ENCODE results near the gene MAPT.

The MAPT gene

GRCh38 chr17:45998987-45999899, 104.9 kb downstream of the MAPT start, which contains the start of gene STH:
Gene STH, plus strand, starts transcription at chr17:45999250. Its CDS starts 30 bp downstream, at chr17:45999280.
- TF ChIP-seq CTCF (IDR thresholded peaks at IDR 0.05), result no peak

- TF ChIP-seq CTCF (IDR thresholded peaks at IDR 0.05), result no peak
Measured at GRCh38 chr17:45999900-46000290, 105.5 kb downstream of the MAPT start.

- TF ChIP-seq CTCF (IDR thresholded peaks at IDR 0.05), result no peak
Measured at GRCh38 chr17:46000292-46000691, 105.9 kb downstream of the MAPT start.

- TF ChIP-seq CTCF (IDR thresholded peaks at IDR 0.05), result no peak
Measured at GRCh38 chr17:46000757-46001156, 106.4 kb downstream of the MAPT start.

- TF ChIP-seq CTCF (IDR thresholded peaks at IDR 0.05), result no peak
Measured at GRCh38 chr17:46001390-46002310, 107.3 kb downstream of the MAPT start.

- TF ChIP-seq CTCF (IDR thresholded peaks at IDR 0.05), result peak; percentile 88
Measured at GRCh38 chr17:46002311-46002972, 108.1 kb downstream of the MAPT start.

GRCh38 chr17:46002973-46003316, 108.6 kb downstream of the MAPT start:
- no peak for TF ChIP-seq CTCF (IDR thresholded peaks at IDR 0.05)

All from LNCAP (cell line).